Renal pelvis (tissue), 4 donors: Measurements from ENCODE around the gene TENT4A. TPM values are rescaled to one million over a fixed set of nuclear protein-coding genes. Genes with fewer than 3 reads are reported as not detected.

Experiments used
- DNase-seq: peaks from one replicate; pipeline ENCODE4 v3.0.0-alpha.2; 2013
- polyA plus RNA-seq, 3 donors: library from polyadenylated mRNA; unstranded; fragments of 120-200 nt; gene quantifications; one replicate each; pipeline ENCODE4 v1.2.1, GENCODE V29; 2013; ENCODE audit not compliant: insufficient read length in 3 of 3

TENT4A gene
- polyA plus RNA-seq, 3 donors = 23.6 to 34.4 (median 30.9) TPM

DNA sequence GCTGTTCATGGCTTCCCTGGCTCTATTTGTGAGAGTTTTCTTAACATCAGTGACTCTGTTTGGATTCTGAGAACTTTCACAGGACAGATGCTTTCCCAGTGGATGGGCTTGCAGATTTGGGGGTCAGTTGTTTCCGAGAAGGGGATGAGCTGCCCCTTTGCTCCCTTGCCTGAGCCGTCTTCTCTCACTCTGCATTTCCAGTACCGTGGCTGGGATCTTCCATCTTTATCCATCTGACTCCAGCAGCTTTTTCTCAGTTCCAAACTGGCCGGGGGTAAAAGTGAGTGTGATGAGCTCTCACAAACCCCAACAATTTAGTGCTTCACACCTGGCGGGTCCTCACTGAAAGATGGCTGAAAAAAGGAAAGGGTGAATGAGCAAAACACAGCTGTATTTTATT, 79.1 kb downstream of the TENT4A start:
- DNase-seq = no peak

DNA sequence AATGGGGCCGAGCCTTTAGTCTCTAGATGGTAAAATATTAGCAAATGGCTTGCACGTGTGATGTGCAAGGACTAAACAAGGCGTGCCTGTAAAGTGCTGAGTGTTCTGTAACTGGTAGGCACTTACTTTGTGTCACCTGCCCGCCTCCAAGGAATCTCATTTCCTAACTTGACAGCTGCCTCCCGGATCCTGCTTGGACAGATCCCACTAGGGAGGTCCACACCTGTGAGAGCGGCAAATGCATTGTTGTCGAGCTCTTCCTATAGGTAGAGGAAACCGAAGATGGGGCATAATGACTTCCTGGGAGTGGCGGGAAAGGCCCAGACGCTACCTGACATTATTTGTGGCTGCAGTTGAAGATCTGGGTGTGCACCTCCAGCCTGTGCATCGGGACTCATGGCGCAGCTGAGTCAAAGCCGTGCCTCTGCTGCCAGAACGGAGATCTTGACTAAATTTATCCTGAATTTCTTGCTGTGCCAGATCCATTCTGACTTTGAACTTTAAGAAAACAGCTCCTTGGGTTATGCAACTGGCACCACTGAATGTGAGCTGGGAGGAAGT, 79.8 kb downstream of the TENT4A start:
- DNase-seq = no peak

DNA sequence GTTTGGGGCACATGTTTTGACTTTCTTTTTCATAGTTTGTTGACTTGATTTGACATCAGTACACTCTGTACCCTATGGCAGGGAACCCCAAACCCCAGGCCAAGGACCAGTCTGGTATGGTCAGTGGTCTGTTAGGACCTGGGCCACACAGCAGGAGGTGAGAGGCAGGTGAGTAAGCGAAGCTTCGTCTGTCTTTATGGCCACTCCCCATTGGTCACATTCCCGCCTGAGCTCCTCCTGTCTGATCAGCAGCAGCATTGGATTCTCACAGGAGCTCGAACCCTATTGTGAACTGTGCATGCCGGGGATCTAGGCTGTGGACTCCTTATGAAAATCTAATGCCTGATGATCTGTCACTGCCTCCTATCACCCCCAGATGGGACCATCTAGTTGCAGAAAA, 88.0 kb downstream of the TENT4A start:
- DNase-seq = no peak

DNA sequence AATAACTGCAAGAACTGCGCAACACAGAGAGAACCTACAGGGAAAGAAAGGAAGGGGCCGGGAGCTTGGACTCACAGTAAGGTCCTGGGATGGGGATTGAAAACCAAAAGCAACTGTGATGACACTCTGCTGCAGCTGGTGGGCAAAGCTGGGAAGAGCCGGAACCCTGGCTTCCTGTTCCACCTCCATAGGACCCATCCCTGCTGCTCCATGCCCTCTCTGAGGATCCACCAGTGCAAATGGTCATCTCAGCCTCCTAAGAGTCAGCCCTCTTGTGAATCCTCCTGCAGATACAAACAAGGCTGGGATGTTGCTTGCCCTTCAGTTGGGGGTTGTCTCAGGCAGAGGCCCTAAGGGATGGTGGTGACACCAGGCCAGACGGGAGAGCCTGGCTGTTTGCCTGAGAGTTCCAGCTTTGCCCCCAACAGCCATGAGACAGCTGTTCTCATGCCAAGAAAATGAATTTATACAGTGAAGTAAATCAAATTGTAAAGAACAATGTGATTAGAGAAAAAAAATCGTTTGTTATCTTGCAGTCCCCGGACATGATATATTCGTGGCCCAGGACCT, 90.8 kb downstream of the TENT4A start:
- no peak for DNase-seq

DNA sequence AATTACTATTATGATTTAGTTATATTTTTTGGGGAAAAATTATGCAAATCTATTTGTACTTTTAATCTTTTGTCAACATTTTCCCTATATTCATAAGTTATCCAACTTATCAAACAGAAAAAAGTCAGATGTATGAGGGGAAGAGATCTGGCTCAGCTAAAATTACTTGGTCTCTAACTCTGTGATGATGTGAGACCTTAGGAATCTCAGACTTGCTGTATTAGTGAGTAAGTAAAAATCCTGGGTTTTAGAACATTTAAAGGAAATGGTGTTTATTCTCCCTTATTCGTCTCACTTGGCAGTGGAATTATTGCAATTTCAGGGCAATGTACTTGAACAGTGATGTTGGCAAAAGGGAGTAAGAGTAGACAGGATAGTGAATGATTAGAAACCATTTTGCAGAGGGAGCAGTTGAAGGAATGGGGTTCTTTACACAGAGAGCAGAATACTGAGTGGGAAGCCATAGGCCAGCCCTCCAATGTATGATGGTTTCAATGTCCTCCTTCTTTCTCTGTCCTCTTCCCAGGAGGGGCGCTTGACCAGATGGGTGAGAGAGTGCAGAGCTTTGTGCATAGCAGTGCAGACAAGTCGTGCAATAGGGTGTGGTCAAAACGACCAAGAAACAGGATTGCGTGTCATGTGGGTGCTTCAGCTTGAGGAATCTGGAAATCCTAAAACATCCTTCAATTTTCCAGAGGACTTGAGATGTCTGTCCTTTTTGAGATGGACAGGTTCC, 91.7 kb downstream of the TENT4A start:
- peak; percentile 29 for DNase-seq

DNA sequence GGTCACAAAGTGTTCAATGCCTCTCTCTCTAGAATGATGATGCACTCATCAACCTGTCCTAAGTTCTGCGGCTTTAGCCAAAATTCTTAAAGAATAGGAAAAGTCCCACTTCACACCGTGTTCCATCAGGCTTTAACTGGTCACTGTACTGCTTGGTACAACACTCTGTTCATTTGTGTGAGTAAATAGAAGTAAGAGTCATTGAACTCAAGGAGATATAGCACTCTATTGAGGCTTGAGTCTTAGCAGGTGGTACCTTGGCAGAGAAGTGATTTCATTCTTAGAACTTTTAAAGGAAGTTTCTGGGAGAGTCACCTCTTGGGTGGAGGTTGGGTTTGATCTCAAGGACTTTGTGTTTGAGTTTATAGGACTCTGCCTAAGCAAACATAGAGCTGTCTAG, 92.6 kb downstream of the TENT4A start:
- DNase-seq = no peak

Other genes starting within 250 kb of the TENT4A start
- gene NSUN2, start 80.4 kb upstream of the TENT4A start, polyA plus RNA-seq = 100 to 1,000 TPM in 1 of 3 donors, 10 to 100 TPM in 2; 46.1 to 101 (median 61.8) TPM
- gene SRD5A1, start 80.0 kb upstream of the TENT4A start, polyA plus RNA-seq = 10 to 100 TPM; 11.6 to 12.5 (median 11.7) TPM